GM20000 (cell line): ENCODE data around the gene TNNC1.

Experiments
- DNase-seq: peaks from one replicate; pipeline ENCODE4 v3.0.0; 2012; ENCODE audit warnings: low spot score
- CTCF ChIP-seq: IDR thresholded peaks from 2 replicates; pipeline ENCODE4 v1.5.1; 2012; ENCODE audit warnings: mild to moderate bottlenecking, control low read depth; ENCODE audit errors: extremely low read depth, missing control alignments

The TNNC1 gene

GRCh38 chr3:52405066-52405465 is 48.8 kb downstream of the TNNC1 start:
- no peak for DNase-seq
- no peak for TF ChIP-seq CTCF

GRCh38 chr3:52404391-52404790 is 49.5 kb downstream of the TNNC1 start:
- no peak for TF ChIP-seq CTCF
- no peak for DNase-seq

GRCh38 chr3:52403955-52404354 is 49.9 kb downstream of the TNNC1 start:
- no peak for TF ChIP-seq CTCF

GRCh38 chr3:52403271-52403841 is 50.5 kb downstream of the TNNC1 start:
- no peak for TF ChIP-seq CTCF
- no peak for DNase-seq

More at GRCh38 chr3:52403955-52404354, 49.9 kb downstream of the TNNC1 start:
- no peak for DNase-seq

- TF ChIP-seq CTCF, result no peak
- no peak for DNase-seq
Observed at GRCh38 chr3:52402706-52403270, 51.1 kb downstream of the TNNC1 start.

GRCh38 chr3:52402101-52402521 is 51.7 kb downstream of the TNNC1 start:
- TF ChIP-seq CTCF, result no peak
- no peak for DNase-seq

- no peak for TF ChIP-seq CTCF
- DNase-seq, result no peak
Observed at GRCh38 chr3:52401551-52401950, 52.3 kb downstream of the TNNC1 start.
